Astrocyte (in vitro differentiated cells and primary cell): ENCODE measurements around the gene CFTR. TPM values are rescaled to one million over a fixed set of nuclear protein-coding genes. Genes with fewer than 3 reads are reported as not detected.

ENCODE experiments used
- DNase-seq: peaks from one replicate; pipeline ENCODE4 v3.0.0-alpha.2; 2010; ENCODE audit warnings: low read depth
- FAIRE-seq: peaks from 2 replicates; lab custom pipeline; 2011; peaks lifted over from hg19 to GRCh38; lab: Jason Lieb, UNC
- H2AFZ ChIP-seq: 2 replicates; pipeline ENCODE4 v1.6.0; 2012; ENCODE audit warnings: low read depth, low read length, inconsistent platforms
- H3K27ac ChIP-seq: 2 replicates; pipeline ENCODE4 v1.5.1; 2011; ENCODE audit warnings: low read depth, low read length, inconsistent platforms
- H3K27me3 ChIP-seq: 2 replicates; pipeline ENCODE4 v1.6.0; 2011; ENCODE audit warnings: low read length, inconsistent platforms; ENCODE audit not compliant: insufficient read depth
- H3K36me3 ChIP-seq: 2 replicates; pipeline ENCODE4 v1.5.1; 2011; ENCODE audit warnings: low read length, inconsistent platforms; ENCODE audit not compliant: insufficient read depth
- H3K4me1 ChIP-seq: 2 replicates; pipeline ENCODE4 v1.5.1; 2011; ENCODE audit warnings: low read length, inconsistent platforms; ENCODE audit not compliant: insufficient read depth
- H3K4me2 ChIP-seq: 2 replicates; pipeline ENCODE4 v1.6.0; 2012; ENCODE audit warnings: low read length, inconsistent platforms
- H3K4me3 ChIP-seq: 2 replicates; pipeline ENCODE4 v1.5.1; 2011; ENCODE audit warnings: low read depth, mild to moderate bottlenecking, low read length, inconsistent platforms; ENCODE audit not compliant: insufficient read depth
- H3K79me2 ChIP-seq: 2 replicates; pipeline ENCODE4 v1.6.0; 2012; ENCODE audit warnings: mild to moderate bottlenecking, low read length, inconsistent platforms; ENCODE audit not compliant: insufficient read depth
- H3K9ac ChIP-seq: 2 replicates; pipeline ENCODE4 v1.6.0; 2012; ENCODE audit warnings: mild to moderate bottlenecking, low read length, inconsistent platforms
- H3K9me3 ChIP-seq: 2 replicates; pipeline ENCODE4 v1.5.1; 2012; ENCODE audit warnings: low read depth, mild to moderate bottlenecking, low read length, inconsistent platforms; ENCODE audit not compliant: insufficient read depth
- H4K20me1 ChIP-seq: 2 replicates; pipeline ENCODE4 v1.6.0; 2012; ENCODE audit warnings: low read length, inconsistent platforms; ENCODE audit not compliant: insufficient read depth
- H3K27ac Mint-ChIP-seq: one replicate; pipeline ENCODE4 v1.8.0; 2021; ENCODE audit warnings: mild to moderate bottlenecking, mixed read lengths; ENCODE audit not compliant: unreplicated experiment
- H3K27me3 Mint-ChIP-seq: one replicate; pipeline ENCODE4 v1.8.0; 2021; ENCODE audit warnings: low read depth, mixed read lengths; ENCODE audit not compliant: unreplicated experiment
- H3K36me3 Mint-ChIP-seq: one replicate; pipeline ENCODE4 v1.8.0; 2021; ENCODE audit warnings: low read depth, mixed read lengths; ENCODE audit not compliant: unreplicated experiment
- H3K4me1 Mint-ChIP-seq: one replicate; pipeline ENCODE4 v1.8.0; 2021; ENCODE audit warnings: low read depth, mixed read lengths; ENCODE audit not compliant: unreplicated experiment
- H3K4me3 Mint-ChIP-seq: one replicate; pipeline ENCODE4 v1.8.0; 2021; ENCODE audit warnings: mild to moderate bottlenecking, moderate library complexity, mixed read lengths; ENCODE audit not compliant: unreplicated experiment
- H3K9me3 Mint-ChIP-seq: one replicate; pipeline ENCODE4 v1.8.0; 2021; ENCODE audit warnings: mild to moderate bottlenecking, mixed read lengths; ENCODE audit not compliant: unreplicated experiment
- CTCF ChIP-seq: IDR thresholded peaks from 2 replicates; pipeline ENCODE4 v1.5.1; 2011; ENCODE audit warnings: low read depth, mild to moderate bottlenecking, inconsistent platforms, low read length, moderate library complexity; ENCODE audit not compliant: insufficient read depth
- EZH2 ChIP-seq: IDR thresholded peaks from 2 replicates; pipeline ENCODE4 v1.6.1; 2012; ENCODE audit warnings: mild to moderate bottlenecking, low read length, inconsistent platforms; ENCODE audit not compliant: insufficient read depth
- total RNA-seq: library from RNA; stranded (reverse); gene quantifications from 2 replicates; pipeline ENCODE4 v1.2.1, GENCODE V29; 2021

Gene CFTR
- total RNA-seq, 1 donor from 2014 or later: 2.5 TPM

- peaks cover 3% of the 10 kb centered on the region for H3K9me3 Mint-ChIP-seq
- Histone ChIP-seq H3K9me3 (no peaks in the 10 kb centered on the region), H3K4me3 (no peak overlapping the region), H3K36me3 (no peaks in the 10 kb centered on the region), H3K27me3 (no peaks in the 10 kb centered on the region), H3K9ac (no peak overlapping the region), H3K4me2 (no peak overlapping the region), H2AFZ (no peak overlapping the region), H3K4me1 (no peaks in the 10 kb centered on the region), H3K79me2 (no peaks in the 10 kb centered on the region), H3K27ac (no peak overlapping the region), H4K20me1 (no peaks in the 10 kb centered on the region)
- FAIRE-seq: no peak
- H3K4me3 Mint-ChIP-seq: no peak overlapping the region
- H3K36me3 Mint-ChIP-seq: no peaks in the 10 kb centered on the region
- H3K4me1 Mint-ChIP-seq: no peaks in the 10 kb centered on the region
- no peak for TF ChIP-seq EZH2
- TF ChIP-seq CTCF: no peak
- DNase-seq: no peak
- H3K27me3 Mint-ChIP-seq: no peaks in the 10 kb centered on the region
- H3K27ac Mint-ChIP-seq: no peak overlapping the region
These were observed 136.9 kb downstream of the CFTR start for GRCh38 chr7:117616694-117617093.

GRCh38 chr7:117619681-117620080 is 139.9 kb downstream of the CFTR start:
- no peaks in the 10 kb centered on the region for H3K79me2 ChIP-seq
- Mint-ChIP-seq H3K4me3 (no peak overlapping the region), H3K27ac (no peak overlapping the region), H3K4me1 (no peaks in the 10 kb centered on the region), H3K27me3 (no peaks in the 10 kb centered on the region), H3K9me3 (peaks cover 3% of the 10 kb centered on the region), H3K36me3 (no peaks in the 10 kb centered on the region)
- H3K4me2 ChIP-seq: no peak overlapping the region
- H3K9ac ChIP-seq: no peak overlapping the region
- no peaks in the 10 kb centered on the region for H3K9me3 ChIP-seq
- no peaks in the 10 kb centered on the region for H3K4me1 ChIP-seq
- H3K4me3 ChIP-seq: no peak overlapping the region
- DNase-seq (no peak), FAIRE-seq (no peak)
- H3K36me3 ChIP-seq: no peaks in the 10 kb centered on the region
- H4K20me1 ChIP-seq: no peaks in the 10 kb centered on the region
- no peak overlapping the region for H2AFZ ChIP-seq
- H3K27ac ChIP-seq: no peak overlapping the region
- no peaks in the 10 kb centered on the region for H3K27me3 ChIP-seq
- TF ChIP-seq EZH2 (no peak), CTCF (no peak)

- no peaks in the 10 kb centered on the region for H3K36me3 ChIP-seq
- no peak overlapping the region for H3K27ac Mint-ChIP-seq
- TF ChIP-seq EZH2 (no peak), CTCF (no peak)
- no peaks in the 10 kb centered on the region for H3K36me3 Mint-ChIP-seq
- H3K4me3 Mint-ChIP-seq: no peak overlapping the region
- H2AFZ ChIP-seq: no peak overlapping the region
- H3K9me3 ChIP-seq: no peaks in the 10 kb centered on the region
- H3K4me2 ChIP-seq: no peak overlapping the region
- no peak overlapping the region for H3K9ac ChIP-seq
- H4K20me1 ChIP-seq: no peaks in the 10 kb centered on the region
- H3K4me3 ChIP-seq: no peak overlapping the region
- no peaks in the 10 kb centered on the region for H3K27me3 ChIP-seq
- H3K79me2 ChIP-seq: no peaks in the 10 kb centered on the region
- H3K27me3 Mint-ChIP-seq: no peaks in the 10 kb centered on the region
- H3K4me1 Mint-ChIP-seq: no peaks in the 10 kb centered on the region
- no peak overlapping the region for H3K27ac ChIP-seq
- FAIRE-seq (no peak), DNase-seq (no peak)
- peaks cover 3% of the 10 kb centered on the region for H3K9me3 Mint-ChIP-seq
- H3K4me1 ChIP-seq: no peaks in the 10 kb centered on the region
These were observed 141.3 kb downstream of the CFTR start for GRCh38 chr7:117621075-117621618.
